Parathyroid adenoma (tissue), 2 donors: ENCODE measurements around the gene MTSS2.

Source experiments
- H2AFZ ChIP-seq: fragments of 300-600 bp; sonication (generic); one replicate; pipeline ENCODE4 v1.7.0; 2017; ENCODE audit warnings: antibody characterized with exemption, mild to moderate bottlenecking
- H3K27ac ChIP-seq: fragments of 300-600 bp; sonication (generic); one replicate; pipeline ENCODE4 v1.7.0; 2017
- H3K27me3 ChIP-seq: fragments of 300-600 bp; sonication (generic); one replicate; pipeline ENCODE4 v1.7.0; 2017; ENCODE audit warnings: low read length; ENCODE audit not compliant: control insufficient read depth, insufficient read depth
- H3K36me3 ChIP-seq: fragments of 300-600 bp; sonication (generic); one replicate; pipeline ENCODE4 v1.7.0; 2017; ENCODE audit warnings: low read length; ENCODE audit not compliant: control insufficient read depth, insufficient read depth
- H3K4me1 ChIP-seq: fragments of 300-600 bp; sonication (generic); one replicate; pipeline ENCODE4 v1.7.0; 2017; ENCODE audit warnings: control low read depth
- H3K4me2 ChIP-seq: fragments of 300-600 bp; sonication (generic); one replicate; pipeline ENCODE4 v1.7.0; 2017; ENCODE audit warnings: low read length
- H3K4me3 ChIP-seq: fragments of 300-600 bp; sonication (generic); one replicate; pipeline ENCODE4 v1.7.0; 2017; ENCODE audit warnings: low read depth, low read length
- H3K79me2 ChIP-seq: fragments of 300-600 bp; sonication (generic); one replicate; pipeline ENCODE4 v1.7.0; 2017; ENCODE audit warnings: control low read depth
- H3K9ac ChIP-seq: fragments of 300-600 bp; sonication (generic); one replicate; pipeline ENCODE4 v1.7.0; 2017; ENCODE audit warnings: mild to moderate bottlenecking
- H3K9me3 ChIP-seq: fragments of 300-600 bp; sonication (generic); one replicate; pipeline ENCODE4 v1.7.0; 2017; ENCODE audit warnings: low read length; ENCODE audit not compliant: control insufficient read depth
- TF ChIP-seq, protein P1 (sequence below): fragments of 300-600 bp; sonication (generic); IDR thresholded peaks from one replicate; pipeline ENCODE4 v1.7.0; 2017; ENCODE audit warnings: antibody characterized with exemption, mild to moderate bottlenecking
- donor health status: primary hyperparathyroidism.

MTSS2 gene

GRCh38 chr16:70715055-70715858 is 29.4 kb upstream of the MTSS2 start:
- H3K27me3 ChIP-seq: no peaks in the 10 kb centered on the region
- H3K27ac ChIP-seq: peak overlapping the region; percentile 94
- H3K36me3 ChIP-seq: no peaks in the 10 kb centered on the region
- TF ChIP-seq, protein P1, sequence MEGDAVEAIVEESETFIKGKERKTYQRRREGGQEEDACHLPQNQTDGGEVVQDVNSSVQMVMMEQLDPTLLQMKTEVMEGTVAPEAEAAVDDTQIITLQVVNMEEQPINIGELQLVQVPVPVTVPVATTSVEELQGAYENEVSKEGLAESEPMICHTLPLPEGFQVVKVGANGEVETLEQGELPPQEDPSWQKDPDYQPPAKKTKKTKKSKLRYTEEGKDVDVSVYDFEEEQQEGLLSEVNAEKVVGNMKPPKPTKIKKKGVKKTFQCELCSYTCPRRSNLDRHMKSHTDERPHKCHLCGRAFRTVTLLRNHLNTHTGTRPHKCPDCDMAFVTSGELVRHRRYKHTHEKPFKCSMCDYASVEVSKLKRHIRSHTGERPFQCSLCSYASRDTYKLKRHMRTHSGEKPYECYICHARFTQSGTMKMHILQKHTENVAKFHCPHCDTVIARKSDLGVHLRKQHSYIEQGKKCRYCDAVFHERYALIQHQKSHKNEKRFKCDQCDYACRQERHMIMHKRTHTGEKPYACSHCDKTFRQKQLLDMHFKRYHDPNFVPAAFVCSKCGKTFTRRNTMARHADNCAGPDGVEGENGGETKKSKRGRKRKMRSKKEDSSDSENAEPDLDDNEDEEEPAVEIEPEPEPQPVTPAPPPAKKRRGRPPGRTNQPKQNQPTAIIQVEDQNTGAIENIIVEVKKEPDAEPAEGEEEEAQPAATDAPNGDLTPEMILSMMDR: peak; percentile 36
- H3K4me2 ChIP-seq: peak overlapping the region; percentile 48
- no peak overlapping the region for H3K4me3 ChIP-seq
- peaks cover 3% of the 10 kb centered on the region for H3K79me2 ChIP-seq
- H2AFZ ChIP-seq: peak overlapping the region; percentile 80
- H3K9ac ChIP-seq: no peak overlapping the region
- H3K9me3 ChIP-seq: no peaks in the 10 kb centered on the region
- H3K4me1 ChIP-seq: peaks cover 35% of the 10 kb centered on the region

- Histone ChIP-seq H3K9ac (no peak overlapping the region), H3K79me2 (peaks cover 4% of the 10 kb centered on the region), H3K27me3 (no peaks in the 10 kb centered on the region), H3K27ac (peak overlapping the region; percentile 94), H2AFZ (peak overlapping the region; percentile 80), H3K36me3 (no peaks in the 10 kb centered on the region), H3K4me3 (no peak overlapping the region), H3K9me3 (no peaks in the 10 kb centered on the region), H3K4me2 (peak overlapping the region; percentile 24), H3K4me1 (peaks cover 35% of the 10 kb centered on the region)
- TF ChIP-seq, protein P1: no peak
Measured at GRCh38 chr16:70714581-70715054, 28.8 kb upstream of the MTSS2 start.

DNA sequence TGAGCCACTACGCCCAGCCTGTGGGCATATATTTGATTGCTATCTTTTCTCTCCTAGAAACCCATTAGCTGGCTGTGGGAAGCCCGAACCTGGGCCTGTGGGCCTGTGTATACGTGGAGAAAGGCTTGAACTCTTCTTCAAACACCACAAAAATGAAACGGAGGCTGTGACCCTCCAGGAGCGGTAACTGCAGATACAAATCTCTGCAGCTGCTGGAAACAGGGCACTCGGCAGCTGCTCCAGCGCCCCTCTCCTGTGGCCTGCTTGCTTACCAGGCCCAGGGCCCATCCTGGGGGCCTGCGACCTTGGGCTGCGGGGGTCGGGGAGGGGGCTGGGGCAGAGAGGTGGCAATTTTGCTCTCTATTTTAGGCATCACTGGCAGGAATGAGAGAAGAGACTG is 28.0 kb upstream of the MTSS2 start:
- Histone ChIP-seq H3K27ac (peak overlapping the region; percentile 94), H3K9ac (no peak overlapping the region), H3K79me2 (peaks cover 4% of the 10 kb centered on the region), H3K27me3 (no peaks in the 10 kb centered on the region), H3K4me1 (peaks cover 35% of the 10 kb centered on the region), H3K36me3 (no peaks in the 10 kb centered on the region), H3K9me3 (no peaks in the 10 kb centered on the region), H3K4me2 (no peak overlapping the region), H3K4me3 (no peak overlapping the region), H2AFZ (peak overlapping the region; percentile 80)
- TF ChIP-seq, protein P1: no peak

- Histone ChIP-seq H3K4me1 (peaks cover 35% of the 10 kb centered on the region), H3K4me3 (no peak overlapping the region), H3K79me2 (peaks cover 4% of the 10 kb centered on the region), H3K4me2 (no peak overlapping the region), H3K27me3 (no peaks in the 10 kb centered on the region), H3K27ac (peak overlapping the region; percentile 94), H2AFZ (no peak overlapping the region), H3K36me3 (no peaks in the 10 kb centered on the region), H3K9me3 (no peaks in the 10 kb centered on the region), H3K9ac (no peak overlapping the region)
- TF ChIP-seq, protein P1: no peak
Measured at GRCh38 chr16:70713342-70713741, 27.5 kb upstream of the MTSS2 start.
